Muscle of back (tissue), 13 donors: ENCODE data around the gene SLC38A4. TPM values are rescaled to one million over a fixed set of nuclear protein-coding genes. Genes with fewer than 3 reads are reported as not detected.
"Not testable (repeated sequence)": the region's sequence is repeated elsewhere in the genome, so short reads cannot be mapped to it uniquely, and the experiment has no call there.

Experiments used
- DNase-seq, 3 donors: peaks; one replicate each; pipeline versions ENCODE4 v3.0.0 to v3.0.0-alpha.2; 2013
- long read RNA-seq, 9 donors: transcript quantifications; one replicate each; lab custom pipeline, GENCODE V29; 2026
- polyA plus RNA-seq, 10 donors: library from polyadenylated mRNA; unstranded; fragments of 120-200 nt; gene quantifications; one replicate each; pipeline ENCODE4 v1.2.1, GENCODE V29; 2013; ENCODE audit not compliant: insufficient read length in 10 of 10

SLC38A4 gene
- 10 to 100 TPM in 1 of 10 donors, 1 to 10 TPM in 9; 4.8 to 11.2 (median 6.7) TPM for polyA plus RNA-seq
- long read RNA-seq, donor 1: 0 reads
- long read RNA-seq, donor 2: 0 reads
- long read RNA-seq, donor 3: 0 reads
- long read RNA-seq, donor 4, partial matches to known transcripts: 0 of 1 reads
- long read RNA-seq, donor 4, other reads (novel, unspliced or antisense): 0 of 1 reads
- long read RNA-seq, donor 5, partial matches to known transcripts: 0 of 1 reads
- long read RNA-seq, donor 5, other reads (novel, unspliced or antisense): 0 of 1 reads
- long read RNA-seq, donor 6: 0 reads
- long read RNA-seq, donor 7: 0 reads
- long read RNA-seq, donor 8, partial matches to known transcripts: 0 of 1 reads
- long read RNA-seq, donor 8, other reads (novel, unspliced or antisense): 0 of 1 reads
- long read RNA-seq, donor 9: 0 reads

DNA sequence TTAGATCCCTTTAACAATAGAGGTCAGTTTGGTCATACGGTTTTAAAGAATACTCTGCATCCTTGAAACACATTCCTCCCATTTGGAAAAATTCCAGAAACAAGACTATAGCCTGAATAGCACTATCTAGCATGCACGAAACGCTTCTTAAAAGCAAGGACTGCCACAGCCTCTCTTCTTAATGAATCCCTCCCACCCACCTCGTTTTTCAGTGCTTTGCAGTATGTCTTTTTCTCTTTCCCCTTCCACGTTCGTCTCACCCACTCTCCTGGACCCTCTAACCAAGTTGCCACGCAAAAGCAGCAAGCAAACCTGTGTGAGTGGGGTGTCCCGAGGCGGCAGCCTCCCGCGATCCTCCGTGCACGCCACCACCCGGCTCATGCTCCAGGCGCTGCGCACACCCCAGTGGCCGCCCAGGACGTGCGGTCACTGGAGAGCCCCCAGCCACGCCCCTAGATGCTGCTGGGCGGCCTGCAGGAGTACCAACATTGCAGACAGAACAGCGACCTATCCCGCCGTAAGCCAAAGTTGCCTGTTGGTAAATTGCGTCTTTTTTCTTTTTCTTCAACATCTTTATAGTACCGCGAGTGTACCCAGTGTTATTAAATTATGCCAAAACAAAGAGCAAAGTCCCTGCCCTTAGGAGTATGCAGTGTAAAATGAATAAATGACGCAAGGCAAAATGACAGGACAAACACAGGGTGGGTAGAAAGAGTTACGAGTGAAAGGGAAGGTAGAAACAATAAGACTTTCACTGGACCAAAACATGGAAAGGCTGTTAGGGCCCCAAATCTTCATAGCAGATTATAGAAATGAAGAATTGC is at the start of gene SLC38A4:
Gene SLC38A4, minus strand, starts transcription at position 407 of the 824 bp plus-strand sequence. CDS start 32,926 bp downstream, outside the sequence.
- peak; percentile 27 to 80 (median 31) for DNase-seq

- no peak for DNase-seq
These were observed 49.3 kb upstream of the SLC38A4 start for GRCh38 chr12:46875095-46875494.

GRCh38 chr12:46874642-46875041 is 48.8 kb upstream of the SLC38A4 start:
- DNase-seq: peak; percentile 24 to 68 (median 55)

- no peak for DNase-seq
These were observed 46.3 kb upstream of the SLC38A4 start for GRCh38 chr12:46872135-46872534.

- no peak for DNase-seq
These were observed 39.5 kb upstream of the SLC38A4 start for GRCh38 chr12:46865311-46865710.

GRCh38 chr12:46858368-46858767 is 32.6 kb upstream of the SLC38A4 start:
- no peak for DNase-seq

DNA sequence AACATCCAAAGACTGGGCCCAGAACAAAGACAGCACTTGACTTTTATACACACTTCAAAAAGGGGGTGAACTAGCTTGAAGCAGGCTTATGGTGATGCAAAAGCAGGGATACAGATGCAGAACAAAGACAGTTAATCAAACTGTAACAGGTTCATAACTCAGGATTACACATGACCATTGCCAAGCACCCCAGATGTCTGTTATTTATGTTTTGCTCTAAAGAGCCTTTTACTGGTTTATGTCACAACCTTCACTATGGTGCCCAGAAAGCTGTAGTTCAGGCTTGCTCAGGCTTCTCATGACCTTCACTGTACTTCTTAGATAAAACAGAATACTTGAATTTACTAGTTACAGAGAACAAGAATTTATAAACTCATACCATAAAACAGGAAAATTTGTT is 31.7 kb upstream of the SLC38A4 start:
- DNase-seq: no peak

- DNase-seq: no peak
These were observed 30.0 kb upstream of the SLC38A4 start for GRCh38 chr12:46855760-46856159.

DNA sequence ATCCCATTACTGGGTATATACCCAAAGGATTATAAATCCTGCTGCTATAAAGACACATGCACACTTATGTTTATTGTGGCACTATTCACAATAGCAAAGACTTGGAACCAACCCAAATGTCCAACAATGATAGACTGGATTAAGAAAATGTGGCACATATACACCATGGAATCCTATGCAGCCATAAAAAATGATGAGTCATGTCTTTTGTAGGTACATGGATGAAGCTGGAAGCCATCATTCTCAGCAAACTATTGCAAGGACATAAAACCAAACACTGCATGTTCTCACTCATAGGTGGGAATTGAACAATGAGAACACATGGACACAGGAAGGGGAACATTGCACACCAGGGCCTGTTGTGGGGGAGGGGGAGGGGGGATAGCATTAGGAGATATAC is 28.4 kb upstream of the SLC38A4 start:
- DNase-seq: not testable (repeated sequence)

- DNase-seq: not testable (repeated sequence)
These were observed 23.0 kb upstream of the SLC38A4 start for GRCh38 chr12:46848792-46849191.

DNA sequence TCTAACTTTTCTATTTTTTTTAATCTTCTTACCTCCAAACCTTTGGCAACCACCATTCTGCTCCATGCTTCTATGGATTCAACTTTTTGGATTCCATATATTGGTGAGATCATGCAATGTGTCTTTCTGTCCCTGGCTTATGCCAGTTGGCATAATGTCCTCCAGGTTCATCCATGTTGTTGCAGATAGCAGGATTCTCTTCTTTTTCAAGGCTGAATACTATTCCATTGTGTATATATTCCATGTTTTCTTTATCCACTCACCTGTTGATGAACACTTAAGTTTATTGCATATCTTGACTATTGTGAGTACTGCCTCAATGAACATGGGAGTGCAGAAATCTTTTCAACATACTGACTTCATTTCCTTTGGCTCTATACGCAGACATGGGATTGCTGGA is 21.2 kb upstream of the SLC38A4 start:
- no peak for DNase-seq

DNA sequence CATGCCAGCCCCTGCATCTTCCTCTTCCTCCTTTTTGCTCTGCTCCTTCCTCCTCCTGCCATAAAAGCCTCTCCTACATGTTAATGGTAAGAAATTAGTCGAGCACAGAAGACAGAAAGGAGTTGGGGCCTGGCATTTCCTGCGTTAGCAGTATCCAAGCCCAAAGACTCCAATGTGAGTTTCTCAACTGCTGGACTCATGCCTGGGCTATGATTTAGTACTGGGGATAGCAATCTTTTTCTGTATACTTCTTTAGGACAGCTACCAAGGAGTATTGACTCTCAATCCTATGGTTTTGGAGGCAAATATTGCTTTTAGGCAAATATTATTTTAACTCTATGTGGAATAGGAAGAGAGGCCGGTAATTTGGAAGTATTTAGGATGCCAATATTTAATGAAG is 18.0 kb upstream of the SLC38A4 start:
- peak in 2 of 3 donors; percentile 13 to 35 for DNase-seq

- DNase-seq: no peak
These were observed 16.1 kb upstream of the SLC38A4 start for GRCh38 chr12:46841891-46842290.

DNA sequence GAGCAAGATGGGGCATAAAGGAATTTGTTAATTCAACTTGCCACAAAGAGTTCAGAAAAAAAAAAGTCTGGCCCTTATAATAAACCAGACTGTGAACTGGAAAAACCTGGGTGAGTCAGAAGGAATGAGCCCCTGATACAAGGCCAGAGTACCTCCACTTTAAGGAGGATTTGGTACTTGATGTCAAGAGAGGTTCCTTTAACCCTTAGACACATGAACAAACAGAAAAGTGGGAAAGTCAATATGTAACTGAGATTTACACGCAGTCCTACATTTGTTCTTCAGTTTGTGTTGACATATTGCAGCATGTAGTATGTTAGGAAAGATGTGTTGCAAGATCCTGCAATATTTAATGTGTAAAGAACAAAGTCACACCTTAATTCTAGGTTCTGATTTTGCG is 14.2 kb upstream of the SLC38A4 start:
- no peak for DNase-seq

DNA sequence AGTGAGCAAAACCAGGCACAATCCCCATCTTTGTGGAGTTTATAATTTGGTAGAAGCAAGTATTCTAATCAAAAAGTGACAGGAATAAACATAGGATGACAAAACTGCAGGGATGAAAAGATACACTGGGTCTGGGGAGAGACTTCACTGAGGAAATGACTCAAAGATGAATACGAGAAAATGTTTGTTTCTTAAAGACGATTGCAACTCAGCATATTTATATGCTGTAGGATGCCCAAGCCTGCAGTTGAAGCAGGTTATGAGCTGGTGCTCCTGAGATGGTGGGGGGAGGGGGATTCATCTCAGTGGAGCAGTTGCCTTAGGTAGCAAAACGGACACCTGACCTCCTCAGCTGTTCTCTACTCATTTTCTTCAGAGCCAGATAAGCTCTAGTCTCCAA is 13.4 kb upstream of the SLC38A4 start:
- DNase-seq: no peak

DNA sequence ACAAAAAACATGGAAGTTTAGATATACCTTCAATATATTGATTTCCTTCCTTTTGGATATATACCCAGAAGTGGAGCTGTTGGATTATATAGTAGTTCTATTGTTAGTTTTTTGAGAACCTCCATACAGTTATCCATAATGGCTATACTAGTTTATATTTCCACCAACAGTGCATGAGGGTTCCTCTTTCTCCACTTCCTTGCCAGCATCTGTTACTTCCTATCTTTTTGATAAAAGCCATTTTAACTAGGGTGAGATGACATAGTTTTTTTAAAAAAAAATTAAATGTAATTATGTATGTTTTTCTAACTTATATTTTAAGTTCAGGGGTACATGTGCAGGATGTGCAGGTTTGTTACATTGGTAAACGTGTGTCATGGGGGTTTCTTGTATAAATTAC is 10.0 kb upstream of the SLC38A4 start:
- no peak for DNase-seq

GRCh38 chr12:46832130-46832704 is 6.4 kb upstream of the SLC38A4 start:
- DNase-seq: peak in 2 of 3 donors; percentile 9 to 43

DNA sequence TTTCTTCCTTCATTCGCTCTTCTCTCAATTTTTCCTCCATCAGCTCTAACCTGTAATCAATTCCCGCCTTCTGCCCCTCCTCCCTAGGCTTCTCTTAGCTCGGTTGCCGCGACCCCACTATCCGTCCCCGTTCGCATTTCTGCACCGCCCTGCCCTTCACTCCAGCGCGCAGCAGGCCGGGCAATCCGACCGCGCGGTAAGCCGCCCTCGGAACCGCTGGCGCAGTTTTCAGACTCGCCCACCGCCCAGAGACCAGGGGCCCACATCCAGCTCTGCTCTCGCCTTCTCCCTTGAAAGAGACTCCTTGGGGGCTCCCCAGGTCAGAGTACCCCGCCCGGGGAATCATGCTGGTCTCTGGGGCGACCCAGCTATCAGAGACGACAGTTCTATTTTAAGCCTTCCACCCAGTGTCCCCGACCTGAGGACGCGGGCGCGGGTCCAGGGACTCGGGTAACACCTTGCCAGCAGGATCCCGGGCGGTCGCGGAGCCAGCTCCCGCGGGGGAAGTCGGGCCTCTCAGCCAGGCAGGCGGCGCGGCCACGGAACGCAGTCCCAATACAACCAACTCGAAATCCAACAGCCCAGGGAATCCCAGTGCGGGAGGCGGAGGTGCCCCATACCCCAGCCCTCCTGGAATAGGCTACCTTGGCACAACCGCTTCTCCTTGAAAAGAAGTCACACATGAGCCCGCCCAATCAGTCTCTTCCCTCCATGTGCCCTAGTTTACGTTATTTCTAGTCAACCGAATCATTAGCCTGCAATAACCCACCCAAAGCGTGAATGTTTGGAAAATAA is 5.7 kb upstream of the SLC38A4 start:
- DNase-seq: peak; percentile 16 to 59 (median 29)

DNA sequence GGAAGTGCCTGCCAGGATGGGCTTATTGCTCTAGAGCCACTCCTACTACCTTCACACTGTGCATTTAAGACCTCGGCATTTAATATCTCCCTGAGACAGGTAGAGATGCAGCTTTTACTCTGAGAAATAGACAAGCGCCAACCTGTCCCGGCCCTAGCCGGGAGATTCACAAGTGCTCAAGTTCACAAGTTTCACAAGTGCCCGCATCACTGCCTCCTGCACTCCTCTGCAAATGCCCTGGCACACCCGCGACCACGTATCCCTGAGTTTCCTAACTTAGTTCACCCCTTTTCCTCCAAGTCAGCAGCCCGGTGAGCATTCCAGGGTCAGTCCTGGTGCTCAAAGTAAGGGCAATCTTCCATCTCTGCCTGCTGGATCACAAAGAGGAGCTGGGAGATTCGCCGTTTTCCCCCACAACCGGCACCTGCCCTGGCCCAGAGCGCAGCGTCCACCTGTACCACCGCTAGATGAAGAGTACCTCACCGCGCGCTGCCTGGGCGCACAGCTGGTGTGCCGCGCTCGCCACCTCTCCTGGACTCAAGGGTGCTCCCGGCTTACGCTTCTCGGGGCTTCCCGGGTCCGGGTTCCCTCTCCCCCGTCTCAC is 5.0 kb upstream of the SLC38A4 start:
- DNase-seq: no peak

DNA sequence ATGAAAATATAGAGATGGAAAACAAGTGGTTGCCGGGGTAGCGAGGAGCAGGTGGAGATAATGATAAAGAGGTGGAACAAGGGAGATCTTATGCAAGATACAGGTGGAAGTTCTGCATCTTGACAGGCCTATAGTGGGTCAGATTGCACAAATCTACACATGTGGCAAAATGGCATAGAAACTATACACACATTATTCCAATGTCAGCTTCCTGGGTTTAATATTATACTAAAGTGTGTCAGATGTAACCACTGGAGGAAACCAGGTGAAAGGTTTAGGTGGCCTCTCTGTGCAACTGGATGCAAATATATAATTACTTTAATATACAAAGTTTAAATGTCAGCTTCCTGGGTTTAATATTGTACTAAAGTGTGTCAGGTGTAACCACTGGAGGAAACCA is 1.1 kb downstream of the SLC38A4 start:
- no peak for DNase-seq

- DNase-seq: no peak
These were observed 7.2 kb downstream of the SLC38A4 start for GRCh38 chr12:46818642-46819041.
